Suppressor macrophage (primary cell): ENCODE measurements around the gene ZNF497.
"Not testable (repeated sequence)": the region's sequence is repeated elsewhere in the genome, so short reads cannot be mapped to it uniquely, and the experiment has no call there.

Experiments
- DNase-seq, 4 experiments: peaks; one replicate each; pipeline ENCODE4 v3.0.0-alpha.2; 2020 to 2022

The ZNF497 gene

DNA sequence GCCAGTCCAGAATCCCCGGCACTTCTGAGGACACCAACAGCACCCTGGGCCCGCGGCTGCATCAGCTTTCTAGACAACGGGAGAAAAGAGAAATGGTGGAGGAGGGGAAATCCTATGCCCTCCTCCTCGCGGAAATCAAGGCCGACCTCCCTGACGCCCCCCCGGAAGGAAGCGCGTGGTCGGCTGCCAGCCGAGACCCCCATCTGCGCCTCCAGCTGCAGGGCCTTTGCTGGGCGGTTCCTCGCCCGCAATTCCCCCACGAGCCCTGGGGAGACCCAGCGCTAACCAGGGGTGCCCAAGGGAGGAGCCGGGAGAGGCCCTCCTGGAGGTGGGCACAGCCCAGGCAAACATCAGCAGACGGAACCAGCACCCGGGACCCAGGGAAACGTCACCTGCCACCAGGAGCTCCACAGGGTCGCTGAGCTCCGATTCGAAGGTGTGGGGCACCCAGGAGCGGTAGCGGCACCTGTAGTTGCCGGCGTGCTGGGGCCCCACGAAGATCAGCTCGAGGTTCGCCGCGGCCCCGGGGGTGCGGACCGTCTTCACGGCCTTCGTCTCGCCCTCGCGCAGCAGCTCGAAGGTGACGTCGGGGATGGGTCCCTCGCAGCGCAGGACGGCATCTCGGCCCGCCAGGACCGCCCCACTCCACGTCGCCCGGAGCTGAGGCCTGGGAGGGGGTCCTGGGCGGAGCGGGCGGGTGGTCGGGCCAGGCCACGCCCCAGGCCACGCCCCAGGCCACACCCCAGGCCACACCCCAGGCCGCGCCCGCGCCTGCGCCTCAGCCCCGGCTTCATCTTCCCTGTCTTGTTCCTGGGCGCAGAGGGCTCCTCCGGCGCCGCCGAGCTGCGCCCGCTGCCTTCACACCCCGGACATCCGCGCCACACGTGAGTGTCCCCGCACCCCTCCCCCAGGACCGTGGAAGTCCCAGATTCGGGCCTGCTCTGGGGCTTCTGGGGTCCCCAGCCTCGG, 15.3 kb downstream of the ZNF497 start:
- DNase-seq, result peak; percentile 80 to 93 (median 87)

DNA sequence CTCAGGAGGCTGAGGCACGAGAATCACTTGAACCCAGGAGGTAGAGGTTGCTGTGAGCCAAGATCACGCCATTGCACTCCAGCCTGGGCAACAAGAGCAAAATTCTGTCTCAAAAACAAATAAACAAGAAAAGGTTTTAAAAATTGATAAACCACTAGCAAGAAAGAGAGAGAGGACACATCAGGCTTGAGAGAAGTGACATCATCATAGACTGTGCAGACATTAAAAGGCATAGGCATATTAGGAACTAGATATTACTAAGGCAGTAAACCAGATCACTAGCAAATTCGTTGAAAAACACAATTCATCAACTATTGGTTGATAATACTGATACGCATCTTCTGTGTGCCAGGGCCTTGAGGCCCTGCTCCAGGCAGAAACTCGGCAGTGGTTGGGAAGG, 17.0 kb downstream of the ZNF497 start:
- no peak for DNase-seq

DNA sequence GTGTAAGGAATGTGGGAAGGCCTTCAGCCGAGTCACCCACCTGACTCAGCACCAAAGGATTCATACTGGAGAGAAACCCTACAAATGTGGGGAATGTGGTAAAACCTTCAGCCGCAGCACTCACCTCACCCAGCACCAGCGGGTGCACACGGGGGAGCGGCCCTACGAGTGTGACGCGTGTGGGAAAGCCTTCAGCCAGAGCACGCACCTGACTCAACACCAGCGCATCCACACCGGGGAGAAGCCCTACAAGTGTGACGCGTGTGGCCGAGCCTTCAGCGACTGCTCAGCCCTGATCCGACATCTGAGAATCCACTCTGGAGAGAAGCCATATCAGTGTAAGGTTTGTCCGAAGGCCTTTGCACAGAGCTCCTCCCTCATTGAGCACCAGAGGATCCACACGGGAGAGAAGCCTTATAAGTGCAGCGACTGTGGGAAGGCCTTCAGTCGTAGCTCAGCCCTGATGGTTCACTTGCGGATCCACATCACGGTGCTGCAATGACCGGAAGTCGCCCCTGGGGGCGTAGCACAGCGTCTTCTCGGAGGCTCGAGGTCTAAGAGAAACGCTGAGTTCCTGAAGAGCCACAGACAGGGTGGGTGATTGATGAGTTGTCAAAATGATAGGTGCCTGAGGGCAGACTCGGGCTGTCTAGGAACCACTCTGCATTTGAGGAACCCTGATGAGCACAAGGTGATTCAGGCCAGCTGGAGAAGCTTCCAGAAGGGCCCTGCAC, 23.6 kb downstream of the ZNF497 start:
- DNase-seq, result no peak

DNA sequence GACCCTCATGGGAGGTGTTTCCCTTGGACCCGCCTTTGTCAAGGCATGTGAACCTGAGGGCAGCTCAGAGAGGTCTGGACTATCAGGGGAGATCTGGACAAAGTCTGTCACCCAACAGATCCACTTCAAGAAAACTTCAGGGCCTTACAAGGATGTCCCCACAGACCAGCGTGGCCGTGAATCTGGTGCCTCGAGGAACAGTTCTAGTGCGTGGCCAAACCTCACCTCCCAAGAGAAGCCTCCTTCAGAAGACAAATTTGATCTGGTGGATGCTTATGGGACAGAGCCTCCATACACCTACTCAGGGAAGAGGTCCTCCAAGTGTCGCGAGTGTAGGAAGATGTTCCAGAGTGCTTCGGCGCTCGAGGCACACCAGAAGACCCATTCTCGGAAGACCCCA, 24.2 kb downstream of the ZNF497 start:
- no peak for DNase-seq

DNA sequence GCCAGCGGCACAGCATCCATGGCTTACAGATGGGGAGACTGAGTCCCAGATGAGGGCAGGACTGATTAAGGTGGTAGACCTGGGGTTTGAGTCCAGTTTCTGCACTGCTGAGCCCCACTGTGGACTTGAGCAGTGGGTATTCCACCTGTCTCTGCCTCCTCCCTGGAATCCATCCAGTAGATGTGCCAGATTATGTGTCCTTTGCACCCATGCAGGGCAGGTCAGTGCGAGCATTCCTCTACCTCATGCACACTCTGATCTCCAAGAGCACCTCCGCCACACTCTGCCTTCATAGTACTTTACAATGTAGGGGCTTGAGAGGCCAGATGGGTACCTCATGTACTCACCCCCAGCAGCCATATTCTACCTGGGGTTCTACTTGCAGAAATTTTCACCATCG, 25.7 kb downstream of the ZNF497 start:
- DNase-seq, result no peak

DNA sequence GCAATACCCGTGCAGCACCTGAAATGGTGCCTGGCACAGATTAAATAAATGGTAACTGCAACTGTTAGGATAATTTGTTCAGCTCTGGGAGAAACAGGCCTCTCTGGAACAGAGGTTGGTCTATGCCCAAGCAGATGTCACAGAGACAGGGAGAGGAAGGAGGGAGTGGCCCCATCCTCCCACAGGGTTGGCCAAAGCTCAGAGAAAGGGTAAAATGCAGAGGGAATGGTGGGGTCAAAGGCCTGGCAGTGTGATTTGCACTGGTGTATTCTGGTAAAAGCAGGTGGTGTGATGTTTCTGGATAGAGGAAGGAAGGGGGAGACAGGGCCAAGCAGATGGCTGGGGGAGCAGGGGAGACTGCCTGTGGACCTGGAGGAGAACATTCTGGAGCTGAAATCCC, 26.3 kb downstream of the ZNF497 start:
- no peak for DNase-seq

DNA sequence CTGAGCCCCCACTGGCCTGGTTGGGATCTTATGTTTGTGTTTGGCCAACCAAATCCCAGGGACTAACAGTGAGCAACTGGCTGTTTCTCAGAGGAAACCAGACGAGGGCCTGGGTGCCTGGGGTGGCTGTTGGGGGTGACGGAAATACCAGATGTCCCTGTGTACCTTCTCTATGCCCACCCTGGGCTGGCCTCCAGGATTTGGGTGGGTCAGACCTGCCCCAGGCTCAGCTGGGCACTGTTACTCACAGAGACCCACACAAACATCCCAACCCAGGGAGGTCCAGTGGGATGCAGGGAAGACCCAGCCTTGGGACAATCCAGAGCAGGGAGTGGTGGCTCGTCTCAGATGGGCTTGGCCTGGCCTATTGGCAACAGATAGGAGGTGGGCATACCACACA, 26.9 kb downstream of the ZNF497 start:
- DNase-seq, result no peak

DNA sequence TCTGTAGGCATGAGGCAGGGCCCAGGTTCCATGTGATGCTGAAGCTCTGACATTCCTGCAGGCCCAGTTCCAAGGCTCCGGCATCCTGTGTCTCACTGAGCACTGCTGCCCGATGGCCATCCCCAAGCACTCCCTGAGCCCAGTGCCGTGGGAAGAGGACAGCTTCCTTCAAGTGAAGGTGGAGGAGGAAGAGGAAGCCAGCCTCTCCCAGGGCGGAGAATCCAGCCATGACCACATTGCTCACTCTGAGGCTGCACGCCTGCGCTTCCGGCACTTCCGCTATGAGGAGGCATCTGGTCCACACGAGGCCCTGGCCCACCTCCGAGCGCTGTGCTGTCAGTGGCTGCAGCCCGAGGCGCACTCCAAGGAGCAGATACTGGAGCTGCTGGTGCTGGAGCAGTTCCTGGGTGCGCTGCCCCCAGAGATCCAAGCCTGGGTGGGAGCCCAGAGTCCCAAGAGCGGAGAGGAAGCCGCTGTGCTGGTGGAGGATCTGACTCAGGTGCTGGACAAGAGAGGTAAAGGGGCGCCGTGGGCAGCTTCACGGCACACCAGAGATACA, 27.8 kb downstream of the ZNF497 start:
- no peak for DNase-seq

DNA sequence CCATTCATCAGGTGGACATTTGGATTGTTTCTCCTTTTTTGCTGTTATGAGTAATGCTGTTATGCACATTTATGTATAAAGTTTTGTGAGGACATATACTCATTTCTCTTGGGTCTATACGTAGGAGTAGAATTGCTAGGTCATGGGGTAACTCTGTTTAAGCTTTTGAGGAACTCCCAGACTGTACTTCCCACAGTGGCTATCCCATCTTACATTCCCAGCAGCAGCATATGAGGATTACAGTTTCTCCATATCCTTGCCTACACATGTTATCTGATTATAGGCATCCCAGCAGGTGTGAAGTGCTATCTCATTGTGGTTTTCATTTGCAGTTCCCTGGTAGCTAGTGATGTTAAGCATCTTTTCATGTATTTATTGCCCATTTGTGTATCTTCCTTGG, 29.9 kb downstream of the ZNF497 start:
- peak; percentile 15 to 63 (median 42) for DNase-seq

DNA sequence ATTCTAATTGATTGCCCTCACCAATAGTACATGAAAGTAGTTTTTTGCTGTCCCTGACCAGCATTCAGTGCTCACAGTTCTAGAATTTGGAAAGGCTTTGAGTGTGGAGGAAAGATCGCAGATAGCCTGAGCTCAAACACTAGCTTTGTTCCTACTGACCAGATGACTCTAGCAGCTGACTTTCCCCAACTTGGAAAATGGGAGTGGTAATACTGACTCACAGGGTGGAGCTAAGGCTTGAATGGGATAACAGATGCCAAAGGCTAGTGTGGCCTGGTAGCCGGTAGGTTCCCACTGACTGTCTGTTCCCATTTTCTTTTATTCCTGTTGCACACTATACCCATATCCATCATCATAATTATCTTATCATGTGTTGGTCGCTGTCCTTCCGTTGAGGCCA, 32.1 kb downstream of the ZNF497 start:
- peak in 2 of 4 experiments; percentile 13 to 14 for DNase-seq

DNA sequence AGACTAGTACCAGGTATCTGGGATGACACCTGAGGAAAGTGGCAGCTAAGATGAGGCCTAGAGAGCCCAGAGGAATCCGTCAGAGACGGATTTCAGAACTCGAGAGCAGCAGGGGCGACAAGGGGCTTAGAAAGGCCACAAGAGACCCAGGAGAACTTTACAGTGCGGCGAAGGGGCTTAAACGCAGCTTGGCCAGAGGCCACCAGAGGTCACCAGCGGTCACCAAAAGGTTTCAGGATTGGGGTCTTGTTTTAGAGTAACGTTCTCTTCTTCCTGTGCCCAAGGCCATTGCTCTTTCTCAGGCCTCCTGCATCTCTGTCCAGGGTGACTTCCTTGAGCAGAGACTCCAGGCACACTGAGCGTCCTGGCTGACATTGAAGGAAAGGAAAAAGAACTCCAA, 33.6 kb downstream of the ZNF497 start:
- peak; percentile 29 to 49 (median 36) for DNase-seq

DNA sequence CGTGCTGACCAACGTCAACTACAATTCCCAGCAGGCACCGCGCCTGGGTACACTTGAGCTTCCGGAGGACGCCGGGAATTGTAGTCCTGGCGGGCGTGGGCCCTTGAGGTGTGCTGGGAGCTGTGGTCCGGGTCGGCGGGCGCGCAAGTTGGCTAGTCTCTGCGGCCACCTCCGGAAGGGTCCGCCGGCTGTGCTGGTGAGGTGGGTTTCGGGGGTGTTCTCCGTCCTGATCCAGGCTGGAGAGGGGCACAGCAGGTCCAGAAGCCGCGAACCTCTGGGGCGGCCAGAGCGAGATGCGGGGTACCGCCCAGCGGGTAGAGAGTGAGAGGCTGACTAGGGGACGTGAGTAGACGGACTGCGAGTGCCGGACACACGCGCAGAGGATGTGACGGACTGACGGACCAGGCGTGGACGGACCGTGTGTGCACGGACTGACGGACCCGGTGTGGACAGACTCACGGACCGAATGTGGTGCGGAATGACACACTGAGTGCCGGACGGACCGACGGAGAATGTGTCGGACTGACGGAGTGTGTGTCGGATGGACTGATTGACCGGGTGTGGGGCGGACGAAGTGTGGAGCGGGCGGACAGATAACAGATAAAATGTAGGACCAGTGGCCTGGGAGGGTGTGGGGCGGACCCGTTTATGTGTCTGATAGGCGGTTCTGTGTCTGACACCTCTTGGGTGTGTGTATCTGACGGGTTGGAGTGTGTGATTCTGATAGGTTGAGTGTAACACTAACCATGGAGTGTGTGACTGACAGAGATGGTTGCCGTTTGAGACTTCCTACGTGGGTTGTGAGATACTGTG, 35.4 kb downstream of the ZNF497 start, which contains the start of gene ZSCAN22:
TSS of gene ZSCAN22 (plus strand) at position 81 of the 813 bp plus-strand sequence. CDS start 7,809 bp downstream, outside the sequence.
- peak; percentile 96 to 98 (median 98) for DNase-seq

DNA sequence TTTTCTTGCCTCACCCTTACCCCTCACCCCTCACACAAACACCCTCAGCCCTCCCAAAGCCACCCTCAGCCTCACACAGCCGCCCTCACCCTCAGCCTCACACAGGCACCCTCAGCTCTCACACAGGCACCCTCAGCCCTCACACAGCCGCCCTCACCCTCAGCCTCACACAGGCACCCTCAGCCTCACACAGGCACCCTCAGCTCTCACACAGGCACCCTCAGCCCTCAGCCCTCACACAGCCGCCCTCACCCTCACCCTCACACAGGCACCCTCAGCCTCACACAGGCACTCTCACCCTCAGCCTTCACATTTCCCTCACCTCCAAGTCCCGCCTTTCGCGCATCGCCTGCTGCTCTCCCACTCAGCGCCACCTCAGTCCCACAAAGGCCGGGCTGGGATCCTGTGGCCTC, 36.0 kb downstream of the ZNF497 start:
- DNase-seq, result no peak

DNA sequence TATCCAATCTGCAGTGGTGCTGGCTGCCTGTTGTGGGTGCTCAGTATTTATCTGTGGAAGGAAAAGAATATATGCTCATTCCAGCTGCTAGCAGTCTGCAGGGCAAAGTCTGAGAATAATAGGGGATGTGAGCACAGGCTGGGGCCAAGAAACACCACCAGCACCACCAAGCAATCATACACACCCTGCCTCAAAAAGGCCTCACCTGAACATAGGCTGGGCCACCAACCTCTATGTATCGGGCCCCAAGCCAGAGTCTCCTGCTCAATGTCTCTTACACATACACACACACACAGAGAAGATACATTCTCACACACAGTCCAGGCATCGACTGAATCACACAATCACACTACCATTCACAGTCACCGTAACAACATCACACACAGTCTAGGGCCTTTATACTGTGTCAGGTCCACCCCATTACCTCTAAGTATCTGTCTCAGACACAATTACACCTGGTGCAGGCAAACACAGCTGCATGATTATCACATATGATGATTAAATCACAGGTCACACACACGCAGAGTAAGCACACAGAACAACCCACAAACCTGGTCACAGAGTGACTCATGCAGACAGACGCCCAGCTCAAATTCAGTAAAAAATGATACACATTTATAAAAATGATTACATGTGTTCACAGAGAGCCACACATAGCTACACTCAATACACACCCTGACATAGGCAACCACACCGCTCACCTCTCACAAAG, 37.1 kb downstream of the ZNF497 start:
- no peak for DNase-seq

DNA sequence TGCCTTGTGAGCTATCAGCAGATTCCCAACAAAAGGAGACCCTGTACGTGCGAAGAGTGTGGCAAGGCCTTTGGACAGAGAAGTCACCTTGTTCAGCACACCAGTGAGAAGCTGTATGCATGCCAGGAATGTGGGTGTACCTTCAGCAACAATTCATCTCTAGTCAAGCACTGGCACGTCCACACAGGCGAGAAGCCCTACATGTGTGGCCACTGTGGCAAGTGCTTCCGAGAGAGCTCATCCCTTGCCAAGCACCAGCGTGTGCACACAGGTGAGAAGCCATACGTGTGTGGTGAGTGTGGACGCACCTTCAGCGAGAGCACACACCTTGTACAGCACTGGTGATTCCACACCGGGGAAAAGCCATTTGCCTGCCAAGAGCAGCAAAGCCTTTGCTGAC, 43.3 kb downstream of the ZNF497 start:
- DNase-seq, result no peak

DNA sequence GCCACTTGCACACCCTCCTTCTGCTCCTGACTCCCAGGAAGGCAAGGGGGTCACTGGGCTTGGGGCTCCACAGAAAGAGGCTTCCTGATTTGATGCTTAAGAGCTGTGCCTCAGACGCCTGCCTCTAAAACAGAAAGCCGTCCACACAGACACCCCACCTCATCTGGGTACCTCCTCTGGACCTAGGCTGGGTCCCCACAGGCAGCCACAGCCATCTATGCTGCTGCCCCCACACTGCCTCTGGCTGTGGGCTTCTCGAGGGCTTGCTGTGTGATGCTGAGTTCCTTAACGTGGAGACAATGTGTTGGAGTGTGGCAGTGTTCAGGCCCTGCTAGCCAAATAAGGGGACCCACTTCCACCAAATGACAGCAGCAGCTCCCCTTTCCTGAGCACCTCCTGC, 44.3 kb downstream of the ZNF497 start:
- no peak for DNase-seq

DNA sequence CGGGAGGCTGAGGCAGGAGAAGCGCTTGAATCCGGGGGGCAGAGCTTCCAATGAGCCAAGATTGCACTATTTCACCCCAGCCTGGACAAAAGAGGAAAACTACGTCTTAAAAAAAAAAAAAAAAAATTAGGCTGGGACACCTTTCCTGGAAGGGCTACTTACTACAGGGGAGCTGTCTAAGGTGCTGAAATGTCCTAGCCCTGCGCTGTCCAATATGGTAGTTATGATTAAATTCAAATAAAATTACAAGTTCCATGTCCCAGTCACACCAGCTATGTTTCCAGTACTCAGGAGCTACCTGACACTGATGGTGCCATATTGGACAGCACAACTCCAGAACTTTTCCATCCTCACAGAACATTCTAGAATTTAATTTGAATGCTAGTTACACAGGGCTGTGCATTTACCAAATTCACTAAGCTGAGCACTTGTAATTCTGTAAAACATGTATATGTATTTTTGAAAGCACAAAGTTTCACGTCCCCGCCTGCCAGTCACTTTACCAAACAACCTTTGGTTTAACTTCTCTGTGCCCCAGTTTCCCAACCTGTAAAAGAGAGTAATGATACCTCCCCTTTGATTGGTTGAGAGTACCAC, 45.0 kb downstream of the ZNF497 start:
- DNase-seq, result peak; percentile 30 to 56 (median 40)

DNA sequence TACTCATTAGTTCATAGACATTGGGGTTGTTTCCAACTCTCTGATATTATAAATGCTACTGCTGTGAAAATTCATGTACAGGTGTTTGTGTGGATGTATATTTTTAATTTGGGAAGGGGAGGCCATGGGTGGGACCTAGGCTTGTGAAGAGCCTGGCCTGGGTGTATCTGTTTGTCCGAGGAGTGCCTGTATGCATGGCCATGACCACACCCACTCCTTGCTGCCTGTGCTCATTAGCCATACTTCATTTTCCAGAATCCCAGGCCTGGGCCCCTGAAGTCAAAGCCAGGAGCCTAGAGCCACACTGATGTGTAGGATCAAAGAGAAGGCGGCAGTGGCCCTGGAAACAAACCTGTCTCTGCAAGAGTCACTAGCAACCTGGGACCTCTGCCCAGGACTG, 47.0 kb downstream of the ZNF497 start:
- DNase-seq, result no peak

DNA sequence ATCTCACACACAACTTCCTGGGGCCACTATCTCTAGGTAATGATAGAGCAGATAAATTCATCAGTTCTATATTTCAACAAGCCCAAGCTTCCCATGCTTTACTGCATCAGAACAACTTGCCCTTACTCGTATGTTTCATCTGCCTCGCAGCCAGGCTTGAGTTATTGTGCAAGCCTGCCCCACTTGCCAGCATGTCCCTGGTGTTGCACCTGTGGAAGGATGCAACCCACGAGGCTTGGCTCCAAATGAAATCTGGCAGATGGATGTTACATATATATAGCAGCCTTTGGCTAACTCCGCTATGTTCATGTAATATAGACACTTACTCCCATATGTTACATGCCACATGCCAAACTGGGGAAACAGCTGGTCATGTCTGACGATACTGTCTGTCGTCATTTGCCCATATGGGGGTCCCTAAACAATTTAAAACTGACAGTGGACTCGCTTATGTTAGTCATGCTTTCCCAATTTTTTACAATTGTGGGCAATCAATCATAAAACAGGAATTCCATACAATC, 51.1 kb downstream of the ZNF497 start:
- DNase-seq, result no peak

DNA sequence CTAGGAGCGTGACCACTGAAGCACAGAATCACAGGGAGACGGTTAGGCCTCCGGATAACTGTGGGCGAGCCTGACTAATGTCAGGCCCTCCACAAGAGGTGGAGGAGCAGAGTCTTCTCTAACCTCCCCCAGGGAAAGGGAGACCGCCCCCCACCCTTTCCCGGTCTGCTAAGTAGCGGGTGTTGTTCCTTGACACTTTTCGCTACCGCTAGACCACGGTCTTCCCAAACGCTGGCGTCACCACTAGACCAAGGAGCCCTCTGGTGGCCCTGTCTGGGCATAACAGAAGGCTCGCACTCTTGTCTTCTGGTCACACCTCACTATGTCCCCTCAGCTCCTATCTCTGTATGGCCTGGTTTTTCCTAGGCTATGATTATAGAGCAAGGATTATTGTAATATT, 51.9 kb downstream of the ZNF497 start:
- DNase-seq, result not testable (repeated sequence)

DNA sequence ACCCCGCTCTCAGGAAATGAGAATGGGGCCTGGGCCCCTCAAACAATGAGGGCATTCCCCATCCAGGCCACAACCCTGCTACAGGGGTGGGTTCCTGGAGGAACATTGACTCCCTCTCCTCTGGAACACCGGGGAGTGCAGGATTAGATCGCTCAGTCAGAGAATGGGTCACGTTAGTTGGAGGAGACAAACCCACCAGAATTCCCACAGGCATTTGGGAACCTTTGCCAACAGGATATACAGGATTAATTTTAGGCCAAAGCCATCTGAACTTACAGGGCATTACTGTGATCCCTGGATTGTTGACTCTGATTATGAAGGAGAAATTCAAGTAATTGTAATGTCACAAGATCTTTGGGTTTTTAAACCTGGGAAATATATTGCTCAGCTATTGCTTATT, 54.8 kb downstream of the ZNF497 start:
- no peak for DNase-seq
